Stimulated activated CD8-positive, alpha-beta memory T cell treated with anti-CD3 and anti-CD28 coated beads, Interleukin-4, amount 100 ng/mL, for 24 hours (primary cell): ENCODE data around the gene IFRD1.
"Not testable (repeated sequence)": the region's sequence is repeated elsewhere in the genome, so short reads cannot be mapped to it uniquely, and the experiment has no call there.

Source experiments
- DNase-seq: peaks from one replicate; pipeline ENCODE4 v3.0.0-alpha.2; 2020; ENCODE audit warnings: low read depth

Gene IFRD1

DNA sequence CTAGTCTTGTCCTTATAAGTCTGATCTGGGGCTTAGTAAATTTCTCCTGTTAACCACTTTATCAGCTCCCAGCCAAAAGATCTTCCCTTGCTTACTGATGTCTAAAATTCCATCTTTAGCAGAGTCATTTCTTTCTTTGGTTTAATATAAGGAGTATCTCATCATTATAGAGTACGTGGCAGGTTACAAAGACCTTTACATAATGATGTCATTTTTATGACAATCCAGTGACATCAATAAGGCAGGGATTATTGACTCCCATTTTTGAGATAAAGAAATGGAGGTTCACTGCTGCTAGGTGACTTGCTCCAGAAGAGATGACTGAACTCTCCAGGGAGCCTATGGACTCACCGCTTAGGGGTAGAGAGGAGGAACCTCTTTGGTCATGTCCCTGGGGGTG, 8.1 kb upstream of the IFRD1 start:
- DNase-seq, result no peak

DNA sequence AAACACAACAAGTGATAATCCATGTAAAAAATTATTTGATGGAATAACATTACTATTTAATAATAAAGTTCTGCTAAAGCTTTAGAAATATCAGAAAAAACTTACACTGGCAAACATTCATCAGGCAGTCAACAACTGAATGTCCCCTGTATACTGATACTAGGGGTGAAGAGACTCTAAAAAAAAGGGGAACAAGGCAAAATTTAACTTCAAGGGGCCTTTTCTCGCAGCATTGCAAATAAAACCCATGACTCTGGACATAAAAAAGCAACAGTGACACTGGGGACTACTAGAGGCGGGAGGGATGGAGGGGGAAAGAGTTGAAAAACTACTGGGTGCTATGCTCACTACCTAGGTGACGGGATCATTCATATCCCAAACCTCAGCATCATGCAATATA, 5.8 kb upstream of the IFRD1 start:
- DNase-seq, result no peak

DNA sequence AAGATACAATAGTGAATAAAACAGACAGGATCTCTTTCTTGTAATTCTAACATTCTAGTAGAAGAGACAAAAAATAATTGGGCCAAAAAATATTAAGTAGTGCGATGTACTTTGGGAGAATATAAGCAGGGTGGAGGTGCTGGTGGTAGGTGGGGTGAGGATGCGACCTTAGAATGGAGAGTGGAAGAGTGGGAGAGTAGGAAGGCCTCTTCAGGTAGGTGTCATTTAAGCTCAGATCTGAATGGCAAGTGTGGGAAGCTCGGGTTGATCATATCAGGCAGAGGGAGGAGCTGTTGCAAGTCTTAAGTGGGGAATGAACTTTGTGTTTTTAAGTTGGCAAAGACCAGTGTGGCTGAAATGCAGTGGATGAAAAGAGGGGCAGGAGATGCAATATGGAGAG, 3.8 kb upstream of the IFRD1 start:
- no peak for DNase-seq

DNA sequence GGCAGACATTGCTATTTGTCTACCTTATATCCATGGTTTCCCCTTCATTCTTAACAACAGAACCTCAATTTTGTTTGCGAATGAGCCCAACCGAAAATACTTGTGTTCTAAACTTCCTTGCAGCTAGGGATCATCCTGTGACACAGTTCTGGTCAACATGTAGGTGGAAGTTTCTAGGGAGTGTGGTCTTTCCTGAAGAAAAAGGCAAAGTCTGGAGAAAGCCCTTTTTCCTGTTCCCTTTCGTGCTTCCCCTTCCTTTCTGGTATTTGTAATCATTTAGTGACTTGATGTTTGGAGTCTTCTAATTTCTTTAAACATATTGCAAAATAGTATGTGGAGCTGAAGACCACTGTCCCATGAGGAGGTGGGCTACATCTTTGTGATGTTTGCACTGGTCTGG, 2.9 kb upstream of the IFRD1 start:
- DNase-seq, result no peak

DNA sequence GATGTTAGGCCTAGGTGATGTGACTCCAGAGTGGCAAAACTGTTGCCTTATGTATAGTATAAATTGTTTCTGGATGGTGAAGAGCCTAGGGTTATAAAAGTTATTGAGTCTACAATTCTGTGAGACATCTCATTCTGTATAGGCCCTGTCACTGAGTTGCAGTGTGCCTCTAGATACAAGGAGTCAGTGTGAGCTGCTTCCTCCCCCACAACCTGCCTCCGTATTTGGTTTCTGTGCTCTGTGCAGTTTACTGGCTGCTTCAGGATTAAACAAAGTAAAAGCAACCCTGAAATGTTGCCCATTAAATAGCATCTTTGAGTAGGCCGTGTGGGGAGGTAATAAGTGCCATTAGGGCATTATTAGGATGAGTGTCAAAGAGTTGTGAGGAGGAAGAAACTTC, 1.9 kb upstream of the IFRD1 start:
- DNase-seq, result no peak

DNA sequence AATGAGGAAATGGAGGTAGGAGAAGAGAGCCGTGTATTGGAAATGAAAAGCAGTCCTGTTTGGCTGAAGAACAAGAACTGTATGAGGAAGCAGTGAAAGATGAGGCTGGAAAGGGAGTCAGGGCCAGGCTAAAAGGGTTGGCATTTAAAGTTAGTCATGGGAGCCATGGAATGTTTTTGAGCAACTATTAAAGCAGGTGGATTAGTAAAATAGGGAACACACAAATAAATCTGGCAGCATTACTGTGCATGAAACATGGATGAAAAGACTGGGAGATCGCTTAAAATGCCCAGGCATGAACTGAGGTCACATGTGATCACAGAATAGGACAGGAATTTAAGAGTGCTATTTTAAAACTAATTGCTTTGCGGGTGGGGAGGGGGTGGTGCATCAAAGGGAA, 1.4 kb upstream of the IFRD1 start:
- DNase-seq, result no peak

DNA sequence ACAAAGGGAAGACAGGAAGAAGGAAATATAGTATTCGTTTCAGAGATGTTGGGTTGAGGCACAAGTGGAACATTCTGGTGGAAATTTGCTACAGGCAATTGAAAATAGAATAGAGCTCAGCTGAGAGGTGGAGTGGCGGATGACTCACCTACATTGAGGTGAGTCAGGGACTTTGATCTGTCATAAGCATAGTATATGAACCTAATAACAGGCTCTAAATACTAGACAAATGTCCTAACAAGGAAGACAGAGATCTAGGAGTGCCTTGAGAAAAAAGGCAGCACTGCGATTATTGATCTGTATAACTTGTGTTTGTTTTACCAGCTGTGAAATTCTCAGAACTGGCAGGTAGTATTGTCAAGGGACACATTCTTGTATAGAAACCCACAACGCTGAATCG, 907 bp upstream of the IFRD1 start:
- DNase-seq, result peak; percentile 15

DNA sequence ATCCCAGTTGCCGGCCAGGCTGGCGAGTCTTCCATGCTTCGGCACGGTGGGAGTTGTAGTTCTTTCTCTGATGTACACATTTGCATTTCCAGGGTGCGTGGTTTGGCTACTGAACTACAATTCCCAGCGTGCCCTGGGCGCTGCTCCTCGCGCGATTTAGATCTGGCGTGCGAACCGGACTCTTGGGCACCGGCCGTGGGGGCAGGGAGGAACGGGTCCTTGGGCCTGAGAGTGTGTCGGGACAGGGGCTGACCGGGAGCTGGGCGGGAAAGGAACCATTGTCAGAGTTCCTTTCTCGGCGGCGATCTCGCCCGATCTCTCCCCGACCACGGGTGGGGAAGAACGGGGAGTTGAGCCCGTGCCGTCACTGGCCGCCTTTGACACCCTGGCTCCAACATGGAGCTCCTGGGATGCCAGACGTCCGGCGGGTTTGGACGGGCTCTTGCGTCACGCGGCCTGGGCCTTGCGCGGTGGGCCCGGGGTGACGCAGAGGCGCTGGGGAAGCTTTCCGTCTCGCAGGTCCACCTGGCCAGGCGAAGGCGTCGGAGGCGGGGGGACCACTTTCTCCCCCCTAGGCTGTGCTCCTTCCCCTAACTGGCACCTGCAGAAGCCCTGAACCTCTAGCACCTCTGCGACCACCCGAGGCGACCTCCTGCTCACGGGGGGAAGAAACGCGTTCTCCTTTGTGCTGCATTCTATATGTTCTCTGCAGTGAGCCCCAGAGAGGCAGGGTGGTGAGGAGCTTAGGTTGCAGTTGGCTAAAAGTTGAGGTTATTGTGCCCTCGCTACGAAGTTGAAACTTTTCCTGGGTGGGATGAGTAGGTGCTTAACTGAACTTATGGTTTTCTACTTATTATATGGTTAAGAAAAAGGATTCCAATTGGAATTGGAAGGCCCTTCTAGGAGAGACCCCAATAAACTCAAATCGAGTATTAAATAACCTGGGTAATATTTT, 824 bp downstream of the IFRD1 start:
- peak; percentile 74 for DNase-seq

DNA sequence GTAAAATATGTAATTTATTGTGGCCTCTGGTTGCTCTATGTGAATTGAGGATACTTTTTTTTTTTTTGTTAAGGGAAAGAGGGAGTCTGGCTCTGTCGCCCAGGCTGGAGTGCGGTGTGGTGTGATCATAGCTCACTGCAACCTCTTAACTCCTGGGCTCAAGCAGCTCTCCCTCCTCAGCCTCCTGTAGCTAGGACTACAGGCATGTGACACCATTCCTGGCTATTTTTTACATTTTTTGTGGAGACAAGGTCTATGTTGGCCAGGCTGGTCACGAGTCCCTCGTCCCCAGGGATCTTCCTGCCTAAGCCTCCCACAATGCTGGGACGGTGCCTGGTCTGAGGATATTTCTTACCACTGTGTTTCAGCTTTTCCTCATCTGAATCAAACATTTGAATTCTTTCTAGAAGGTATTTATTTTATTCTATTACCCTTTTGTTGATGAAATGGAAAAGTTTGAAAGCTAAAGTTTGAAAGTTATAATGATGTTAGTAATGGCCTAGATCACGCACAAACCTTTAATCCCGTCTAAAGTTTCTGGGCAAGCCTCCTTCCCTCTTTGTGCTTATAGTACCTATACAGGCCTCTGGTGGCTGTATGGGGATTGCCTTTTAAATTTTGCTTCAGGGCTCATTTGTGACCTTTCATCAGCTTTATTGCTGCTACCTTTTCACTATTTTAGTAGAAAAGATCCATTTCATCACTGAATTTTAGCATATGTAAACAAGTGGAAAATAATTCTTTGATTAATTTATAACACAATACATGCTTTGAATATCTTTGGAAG, 2.0 kb downstream of the IFRD1 start:
- no peak for DNase-seq

DNA sequence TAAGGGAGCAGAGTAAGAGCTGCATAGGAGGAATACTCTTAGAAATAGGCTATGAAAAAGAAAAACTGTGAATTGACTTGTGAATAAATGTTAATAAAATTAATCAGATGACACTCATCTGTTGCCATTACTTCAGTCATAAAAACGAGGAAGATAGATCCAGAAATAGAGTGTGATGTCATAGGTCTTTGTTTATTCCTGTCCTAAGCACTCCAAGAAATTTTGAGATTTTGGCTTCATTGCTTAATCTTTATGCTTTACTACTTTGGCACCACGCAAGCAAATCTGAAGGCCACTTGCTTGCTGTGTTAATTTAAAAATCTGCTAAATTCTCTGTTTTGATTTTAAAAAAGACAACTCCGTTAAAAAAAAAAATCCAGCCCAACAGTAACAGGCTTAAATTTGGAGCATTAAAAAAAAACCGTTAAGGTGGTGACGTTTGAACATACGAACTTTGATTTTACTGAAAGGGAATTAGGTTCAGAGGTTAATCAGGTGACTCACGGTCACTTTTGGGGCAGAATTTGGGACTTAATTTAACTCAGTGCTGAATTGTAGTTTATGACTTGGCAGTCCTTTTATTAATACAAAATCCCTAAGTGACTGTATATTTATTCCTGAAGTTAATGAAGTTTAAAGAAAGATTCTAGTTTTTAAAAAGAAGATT, 3.4 kb downstream of the IFRD1 start:
- DNase-seq, result no peak

DNA sequence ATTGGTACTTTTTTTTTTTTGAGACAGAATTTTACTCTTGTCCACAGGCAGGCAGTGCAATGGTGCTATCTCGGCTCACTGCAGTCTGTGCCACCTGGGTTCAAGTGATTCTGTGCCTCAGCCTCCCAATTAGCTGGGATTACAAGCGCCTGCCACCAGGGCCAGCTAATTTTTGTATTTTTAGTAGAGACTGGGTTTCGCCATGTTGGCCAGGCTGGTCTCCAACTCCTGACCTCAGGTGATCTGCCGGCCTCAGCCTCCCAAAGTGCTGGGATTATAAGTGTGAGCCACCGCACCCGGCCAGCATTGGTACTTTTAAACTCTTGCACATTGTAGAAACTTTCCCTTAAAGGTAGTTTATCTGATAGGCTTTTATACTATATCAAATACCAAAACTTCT, 3.9 kb downstream of the IFRD1 start:
- not testable (repeated sequence) for DNase-seq

DNA sequence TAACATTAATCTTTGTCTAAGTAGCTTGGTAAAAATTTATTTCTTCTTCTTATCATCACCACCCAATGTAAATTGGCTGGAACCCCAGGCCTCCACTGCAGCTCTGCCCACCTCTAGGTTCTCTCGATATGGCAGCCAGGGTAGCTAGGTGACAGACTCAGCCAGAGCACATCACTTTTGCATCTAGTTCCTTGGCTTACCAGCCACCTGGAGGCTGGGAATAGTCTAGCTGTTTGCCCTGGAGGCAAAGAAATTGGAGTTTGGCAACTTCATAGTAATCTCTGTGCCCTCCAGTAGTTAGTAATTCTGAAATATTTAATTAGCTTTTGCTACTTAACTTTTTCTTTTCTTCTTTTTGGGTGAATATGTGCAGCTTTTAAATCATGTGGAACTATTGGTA, 9.4 kb downstream of the IFRD1 start:
- no peak for DNase-seq

DNA sequence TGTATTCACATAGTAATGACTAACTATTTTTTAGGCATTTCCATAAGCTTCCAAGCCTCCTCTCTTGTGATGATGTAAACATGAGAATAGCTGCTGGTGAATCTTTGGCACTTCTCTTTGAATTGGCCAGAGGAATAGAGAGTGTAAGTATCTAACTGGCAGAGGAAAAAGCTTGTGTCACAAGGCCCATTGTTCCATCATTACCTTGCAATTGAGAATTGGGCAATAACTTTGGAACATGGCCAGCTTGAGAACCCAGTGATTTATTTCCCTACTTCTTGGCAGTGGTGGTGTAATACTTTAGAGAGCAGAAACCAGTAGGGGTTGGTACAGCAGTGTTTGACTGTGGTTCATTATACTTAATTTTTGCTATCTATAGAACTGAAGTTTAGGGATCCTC, 12.0 kb downstream of the IFRD1 start:
- DNase-seq, result no peak

DNA sequence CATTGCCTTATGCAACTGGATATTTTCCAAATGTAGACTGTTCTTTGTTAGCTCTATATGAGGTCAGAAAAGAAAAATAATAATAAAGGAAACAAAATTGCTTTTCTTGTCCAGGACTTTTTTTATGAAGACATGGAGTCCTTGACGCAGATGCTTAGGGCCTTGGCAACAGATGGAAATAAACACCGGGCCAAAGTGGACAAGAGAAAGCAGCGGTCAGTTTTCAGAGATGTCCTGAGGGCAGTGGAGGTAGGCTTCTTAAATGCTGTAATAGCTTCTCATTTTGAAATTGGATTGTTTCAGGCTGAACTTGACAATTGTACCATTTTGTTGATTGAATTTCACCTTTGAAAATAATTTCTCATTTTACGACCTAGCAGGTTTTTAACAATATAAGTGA, 17.6 kb downstream of the IFRD1 start:
- DNase-seq, result no peak

DNA sequence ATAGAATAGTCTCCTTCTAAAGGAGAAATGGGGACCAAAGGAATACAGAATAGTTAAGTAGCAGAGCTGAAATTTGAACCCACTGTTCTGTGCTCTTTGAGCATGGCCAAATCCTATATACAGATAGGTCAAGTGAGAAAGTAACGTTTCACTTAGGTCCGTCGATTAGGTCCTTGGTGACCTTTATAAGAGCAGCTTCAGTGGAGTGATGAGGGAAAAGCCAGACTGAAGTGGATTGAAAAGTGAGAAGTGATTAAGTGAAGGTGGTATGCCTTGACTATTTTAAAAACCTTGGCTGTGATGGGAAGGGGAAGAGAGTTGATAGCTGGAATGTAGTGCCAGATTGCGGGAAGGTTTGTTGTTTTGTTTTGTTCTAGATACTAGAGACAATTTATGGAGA, 19.9 kb downstream of the IFRD1 start:
- no peak for DNase-seq

DNA sequence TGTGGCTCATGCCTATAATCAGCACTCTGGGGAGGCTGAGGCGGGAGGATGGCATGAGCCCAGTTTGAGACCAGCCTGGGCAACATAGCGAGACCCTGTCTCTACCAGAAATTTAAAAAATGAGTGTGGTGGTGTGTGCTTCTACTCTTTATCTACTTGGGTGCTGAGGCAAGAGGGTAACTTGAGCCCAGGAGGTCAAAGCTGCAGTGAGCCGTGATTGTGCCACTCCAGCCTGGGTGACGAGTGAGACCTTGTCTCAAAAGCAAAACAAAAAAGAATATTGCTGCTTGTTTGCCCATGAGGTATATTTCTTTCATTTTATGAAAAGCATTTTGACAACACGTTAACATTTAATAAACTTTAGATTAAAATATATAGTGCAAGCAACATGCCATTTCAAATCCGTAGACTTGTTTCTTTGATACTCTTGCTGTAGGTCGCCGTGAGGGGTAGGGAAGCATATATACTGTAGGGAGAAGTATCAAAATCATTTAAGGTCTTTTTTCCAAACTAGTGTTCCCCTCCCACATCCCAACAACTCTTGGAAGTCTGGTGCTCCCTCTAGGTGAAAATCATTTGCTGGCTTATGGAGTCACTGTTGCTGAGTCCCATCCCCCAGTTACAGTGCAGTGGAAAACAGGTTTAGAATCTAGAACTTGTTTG, 26.3 kb downstream of the IFRD1 start:
- DNase-seq, result no peak

DNA sequence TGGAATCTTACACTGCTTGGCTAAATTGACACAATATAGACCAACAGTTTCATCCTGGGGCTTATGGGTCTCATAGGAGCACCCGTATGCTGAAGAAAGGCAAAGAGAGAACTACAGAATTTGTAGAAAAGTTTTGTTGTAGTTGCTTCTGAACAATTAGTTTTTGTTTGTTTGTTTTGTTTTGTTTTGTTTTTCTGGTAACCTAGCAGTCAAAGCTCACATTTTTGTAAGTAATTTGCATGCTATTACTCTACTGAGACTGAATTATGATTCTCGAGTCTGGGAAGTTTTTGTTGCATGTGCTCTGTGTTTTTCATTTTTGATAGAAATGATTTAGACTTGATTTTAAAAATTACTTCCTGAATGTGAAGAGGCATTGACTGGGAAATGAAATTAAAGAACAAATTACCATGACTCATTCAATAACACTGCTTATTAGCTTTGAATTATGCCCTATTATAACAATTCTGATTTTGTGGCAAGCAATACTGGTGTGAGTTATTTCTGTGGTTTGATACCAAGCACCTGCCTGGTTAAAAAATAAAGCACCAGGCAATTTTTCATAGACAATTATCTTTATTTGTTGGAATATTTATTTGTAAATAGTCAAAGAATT, 31.0 kb downstream of the IFRD1 start:
- no peak for DNase-seq

DNA sequence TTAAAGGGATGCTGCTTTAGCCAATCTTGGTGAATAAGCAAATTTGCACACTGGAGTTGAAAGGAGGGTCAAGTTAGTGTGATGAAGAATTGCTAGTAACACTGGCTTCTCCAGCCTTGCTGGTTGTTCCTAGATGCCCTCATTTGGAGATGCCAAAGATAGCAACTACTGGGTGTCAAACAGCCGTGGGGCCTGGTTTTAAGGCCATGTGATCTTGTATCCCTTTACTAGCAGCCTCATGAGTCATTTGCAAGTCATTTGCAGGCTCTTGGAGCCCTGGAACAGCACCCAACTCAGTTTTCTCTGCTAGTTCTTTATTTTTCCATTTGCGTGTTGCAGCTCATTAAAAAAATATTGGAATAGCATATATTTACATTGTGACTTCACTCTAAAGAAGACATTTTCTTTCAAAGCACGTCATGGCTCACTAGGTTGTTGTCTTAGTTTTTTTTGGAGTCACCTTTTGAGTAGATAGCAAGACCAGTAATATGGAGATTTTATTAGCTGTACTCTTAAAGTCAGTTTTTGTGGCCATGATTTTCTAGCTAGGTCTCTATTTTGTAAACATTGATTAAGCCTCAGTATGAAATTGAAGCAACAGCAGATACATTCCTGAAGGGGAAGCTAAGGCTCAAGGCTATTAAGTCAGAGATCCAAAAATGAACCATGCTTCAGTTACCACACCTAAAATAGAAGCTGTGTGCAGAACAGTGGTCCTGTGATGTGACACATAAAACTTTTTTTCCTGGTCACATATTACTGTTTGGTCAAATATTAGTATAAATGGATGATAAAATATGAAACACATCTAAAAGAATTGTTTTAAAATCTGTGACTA, 31.8 kb downstream of the IFRD1 start:
- no peak for DNase-seq

DNA sequence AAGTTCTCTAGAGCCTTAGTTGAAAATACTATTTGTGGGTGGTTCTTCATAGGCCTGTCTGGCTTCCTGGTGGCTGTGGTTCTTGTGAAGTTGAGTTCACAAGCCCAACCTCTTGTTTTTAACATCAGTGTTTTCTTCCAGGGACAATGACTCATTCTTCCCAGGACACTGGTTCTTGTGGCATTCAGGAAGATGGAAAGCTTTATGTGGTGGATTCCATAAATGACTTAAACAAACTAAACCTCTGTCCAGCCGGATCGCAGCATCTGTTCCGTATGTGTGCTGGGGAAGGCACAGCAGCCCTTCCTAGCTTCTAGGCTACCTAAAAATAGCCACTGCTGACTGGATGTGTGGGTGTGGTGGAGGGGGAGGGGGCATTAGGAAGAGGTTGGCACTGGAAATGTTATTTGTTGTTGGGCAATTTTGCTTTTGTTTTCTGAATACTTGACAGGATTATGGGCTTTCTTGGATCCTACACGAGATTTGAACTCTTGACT, 34.5 kb downstream of the IFRD1 start:
- DNase-seq, result no peak

DNA sequence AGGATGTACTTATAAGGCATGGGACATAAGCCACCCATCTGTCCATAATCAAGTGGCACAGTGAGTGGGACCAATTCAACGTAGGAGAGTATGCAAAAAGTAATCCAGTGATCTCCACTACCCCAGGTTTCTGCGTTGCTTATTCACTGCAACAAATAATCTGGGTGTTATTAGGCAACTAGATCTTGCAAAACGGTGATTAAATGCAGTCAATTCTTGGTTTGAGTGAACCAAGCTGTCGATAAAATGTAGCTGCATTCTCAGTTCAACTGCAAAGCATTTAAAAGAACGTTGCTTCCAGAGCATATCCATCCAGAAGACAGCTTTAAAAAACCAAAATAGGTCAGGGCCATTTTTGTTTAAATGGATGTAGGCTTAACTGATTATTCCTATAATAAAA, 35.5 kb downstream of the IFRD1 start:
- no peak for DNase-seq
